HEK293T (cell line): Measurements from ENCODE around the gene PLAA.
A peak's percentile ranks its signal among the peaks of the same experiment; 100 is the strongest.

Experiments
- CTCF ChIA-PET: fragments of 350-600 bp; formaldehyde crosslinking; extraction: SDS; loops from one replicate; lab custom pipeline; 2021; ENCODE audit warnings: antibody characterized with exemption, inconsistent platforms; lab: Yijun Ruan, JAX
- POLR2A ChIA-PET: fragments of 350-600 bp; formaldehyde crosslinking; extraction: SDS; loops from one replicate; lab custom pipeline; 2020; ENCODE audit warnings: antibody characterized with exemption, inconsistent platforms; lab: Yijun Ruan, JAX
- DNase-seq: peaks from one replicate; pipeline ENCODE4 v3.0.0; 2012; ENCODE audit warnings: mixed read lengths; ENCODE audit errors: extremely low spot score
- ARNT ChIP-seq: fragments of 450-650 bp; IDR thresholded peaks from 2 replicates; pipeline ENCODE4 v1.6.1; 2017; ENCODE audit warnings: mild to moderate bottlenecking
- BHLHE40 ChIP-seq: fragments of 450-650 bp; IDR thresholded peaks from 2 replicates; pipeline ENCODE4 v1.6.1; 2016; ENCODE audit warnings: mild to moderate bottlenecking, moderate library complexity, borderline replicate concordance
- CTBP1 ChIP-seq: fragments of 450-650 bp; IDR thresholded peaks from 2 replicates; pipeline ENCODE4 v1.6.1; 2016; ENCODE audit warnings: borderline replicate concordance
- ELF4 ChIP-seq: fragments of 450-650 bp; IDR thresholded peaks from 2 replicates; pipeline ENCODE4 v1.6.1; 2017; ENCODE audit warnings: antibody characterized with exemption
- FOXA1 ChIP-seq: fragments of 450-650 bp; IDR thresholded peaks from 2 replicates; pipeline ENCODE4 v1.6.1; 2016; ENCODE audit warnings: mild to moderate bottlenecking
- FOXK2 ChIP-seq: fragments of 450-650 bp; IDR thresholded peaks from 2 replicates; pipeline ENCODE4 v1.6.1; 2016; ENCODE audit warnings: mild to moderate bottlenecking
- FOXM1 ChIP-seq: fragments of 450-650 bp; IDR thresholded peaks from 2 replicates; pipeline ENCODE4 v1.6.1; 2017; ENCODE audit warnings: mild to moderate bottlenecking, borderline replicate concordance
- HDGF ChIP-seq: fragments of 450-650 bp; IDR thresholded peaks from 2 replicates; pipeline ENCODE4 v1.6.1; 2017; ENCODE audit warnings: antibody characterized with exemption, borderline replicate concordance
- L3MBTL2 ChIP-seq: fragments of 450-650 bp; conservative IDR thresholded peaks from 2 replicates; pipeline ENCODE4 v1.6.1; 2016; ENCODE audit warnings: mild to moderate bottlenecking
- LEF1 ChIP-seq: fragments of 450-650 bp; IDR thresholded peaks from 2 replicates; pipeline ENCODE4 v1.6.1; 2017; ENCODE audit warnings: mild to moderate bottlenecking, borderline replicate concordance
- NFRKB ChIP-seq: fragments of 450-650 bp; IDR thresholded peaks from 2 replicates; pipeline ENCODE4 v1.6.1; 2016; ENCODE audit warnings: mild to moderate bottlenecking, moderate library complexity
- SP1 ChIP-seq: fragments of 450-650 bp; IDR thresholded peaks from 2 replicates; pipeline ENCODE4 v1.6.1; 2017
- SUZ12 ChIP-seq: fragments of 450-650 bp; IDR thresholded peaks from 2 replicates; pipeline ENCODE4 v1.6.1; 2016; ENCODE audit warnings: mild to moderate bottlenecking
- TARDBP ChIP-seq: fragments of 450-650 bp; IDR thresholded peaks from 2 replicates; pipeline ENCODE4 v1.6.1; 2016
- ZNF384 ChIP-seq: fragments of 450-650 bp; IDR thresholded peaks from 2 replicates; pipeline ENCODE4 v1.6.1; 2016
- TF ChIP-seq, protein P1 (sequence below): fragments of 450-650 bp; IDR thresholded peaks from 2 replicates; pipeline ENCODE4 v1.6.1; 2016

The PLAA gene

DNA sequence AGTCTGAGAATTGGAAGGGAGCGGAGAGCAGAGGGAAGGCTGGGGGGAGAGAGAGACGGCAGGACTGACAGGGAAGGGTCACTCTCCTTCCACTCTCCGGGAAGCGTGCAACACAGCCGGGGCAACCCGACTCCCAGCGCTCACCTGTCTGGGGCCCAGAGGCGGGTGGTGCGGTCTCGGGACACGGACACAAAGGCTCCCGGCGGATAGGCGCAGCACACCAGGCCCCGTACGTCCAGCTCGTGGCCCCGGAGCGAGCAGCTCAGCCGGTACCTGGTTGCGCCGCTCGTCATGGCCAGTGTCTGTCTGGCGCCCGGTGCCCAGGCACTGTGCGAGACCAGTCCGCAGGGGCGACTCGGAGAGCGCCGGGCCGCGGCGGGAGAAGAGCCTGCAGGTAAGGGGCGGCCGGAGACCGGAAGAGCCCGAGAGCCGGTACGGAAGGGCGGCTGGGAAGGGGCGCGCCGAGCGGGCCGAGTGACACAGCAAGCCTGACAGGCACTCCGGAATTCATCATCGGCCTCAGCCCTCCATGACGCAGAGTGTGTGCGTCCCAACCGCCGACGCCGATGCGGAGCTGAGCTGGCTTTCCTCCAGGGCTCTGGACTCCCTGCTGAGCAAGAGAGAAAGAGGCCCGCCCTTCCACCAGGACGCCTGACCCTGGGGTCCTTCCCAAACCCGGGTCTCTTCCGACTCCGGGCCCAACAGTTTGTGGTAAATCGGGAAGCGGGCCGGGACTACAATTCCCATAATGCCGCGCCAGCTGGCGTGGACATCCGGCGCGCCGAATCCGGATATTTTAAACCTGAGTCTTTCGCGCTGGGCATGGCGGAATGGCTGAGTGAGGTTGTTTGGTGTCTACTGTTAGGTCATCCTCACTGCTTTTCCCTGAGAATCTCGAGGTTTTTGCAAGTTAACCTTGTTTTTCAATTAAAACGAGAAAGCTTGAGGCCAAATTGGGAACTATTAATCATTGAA, at the start of gene PLAA:
Gene PLAA, minus strand, starts transcription at position 490 of the 975 bp plus-strand sequence. Its CDS starts 197 bp downstream, at position 293.
- CTCF ChIA-PET = no interaction called here
- DNase-seq = peak; percentile 81
- POLR2A ChIA-PET = interaction anchor here (1.0 to 2.7 kb wide), 4 partner anchors 9 to 54 kb away, joined by 3 to 20 read pairs (median 10); partner anchors contain the start of genes CAAP1 and IFT74
- TF ChIP-seq FOXK2 (no peak), SUZ12 (no peak), ELF4 (peak; percentile 8)
- TF ChIP-seq, protein P1, sequence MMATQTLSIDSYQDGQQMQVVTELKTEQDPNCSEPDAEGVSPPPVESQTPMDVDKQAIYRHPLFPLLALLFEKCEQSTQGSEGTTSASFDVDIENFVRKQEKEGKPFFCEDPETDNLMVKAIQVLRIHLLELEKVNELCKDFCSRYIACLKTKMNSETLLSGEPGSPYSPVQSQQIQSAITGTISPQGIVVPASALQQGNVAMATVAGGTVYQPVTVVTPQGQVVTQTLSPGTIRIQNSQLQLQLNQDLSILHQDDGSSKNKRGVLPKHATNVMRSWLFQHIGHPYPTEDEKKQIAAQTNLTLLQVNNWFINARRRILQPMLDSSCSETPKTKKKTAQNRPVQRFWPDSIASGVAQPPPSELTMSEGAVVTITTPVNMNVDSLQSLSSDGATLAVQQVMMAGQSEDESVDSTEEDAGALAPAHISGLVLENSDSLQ = peak; percentile 93

DNA sequence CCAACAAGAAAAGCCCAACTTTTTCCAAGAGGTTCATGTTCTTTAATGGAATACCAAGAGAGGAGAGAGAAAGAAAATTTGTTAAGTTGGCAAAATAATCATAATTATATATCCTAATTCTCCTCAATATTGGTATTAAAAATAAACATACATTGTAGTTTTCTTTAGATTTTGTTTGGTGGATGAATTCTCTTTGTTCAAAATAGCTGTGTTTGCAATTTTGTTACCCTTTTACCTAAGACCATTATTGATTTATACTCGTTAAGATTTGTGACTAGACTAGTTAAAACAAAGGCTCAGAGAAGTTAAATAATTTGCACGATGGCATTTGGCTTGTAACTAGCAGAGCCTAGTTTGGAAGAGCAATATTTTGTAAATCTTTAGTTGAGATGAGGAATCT, 48.8 kb upstream of the PLAA start:
- DNase-seq = no peak
- TF ChIP-seq SUZ12 = no peak
- TF ChIP-seq NFRKB = no peak
- no peak for TF ChIP-seq BHLHE40
- TF ChIP-seq ELF4 = no peak
- no peak for TF ChIP-seq SP1
- ChIA-PET POLR2A (no interaction called here), CTCF (interaction anchor here (0.6 kb wide), 1 partner anchor 14 kb away, joined by 3 read pairs; no protein-coding TSS in a partner anchor)

DNA sequence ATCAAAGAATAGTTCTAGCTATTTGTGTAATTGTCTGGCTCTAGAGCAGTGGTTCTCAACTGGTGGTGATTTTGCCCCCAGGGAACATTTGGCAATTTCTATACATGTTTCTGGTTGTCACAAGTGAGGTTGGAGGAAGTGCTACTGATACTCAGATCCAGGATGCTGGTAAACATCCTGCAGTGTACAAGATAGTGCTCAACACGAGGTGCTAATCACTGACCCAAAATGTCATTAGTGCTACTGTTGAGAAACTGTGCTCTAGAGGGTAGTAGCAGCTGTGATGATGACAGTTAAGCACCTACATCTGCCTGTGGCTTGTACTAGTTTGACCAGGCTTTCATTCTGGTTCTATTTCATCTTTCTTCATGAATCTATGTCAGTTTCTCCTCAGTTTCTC, 36.3 kb upstream of the PLAA start:
- CTCF ChIA-PET = no interaction called here

DNA sequence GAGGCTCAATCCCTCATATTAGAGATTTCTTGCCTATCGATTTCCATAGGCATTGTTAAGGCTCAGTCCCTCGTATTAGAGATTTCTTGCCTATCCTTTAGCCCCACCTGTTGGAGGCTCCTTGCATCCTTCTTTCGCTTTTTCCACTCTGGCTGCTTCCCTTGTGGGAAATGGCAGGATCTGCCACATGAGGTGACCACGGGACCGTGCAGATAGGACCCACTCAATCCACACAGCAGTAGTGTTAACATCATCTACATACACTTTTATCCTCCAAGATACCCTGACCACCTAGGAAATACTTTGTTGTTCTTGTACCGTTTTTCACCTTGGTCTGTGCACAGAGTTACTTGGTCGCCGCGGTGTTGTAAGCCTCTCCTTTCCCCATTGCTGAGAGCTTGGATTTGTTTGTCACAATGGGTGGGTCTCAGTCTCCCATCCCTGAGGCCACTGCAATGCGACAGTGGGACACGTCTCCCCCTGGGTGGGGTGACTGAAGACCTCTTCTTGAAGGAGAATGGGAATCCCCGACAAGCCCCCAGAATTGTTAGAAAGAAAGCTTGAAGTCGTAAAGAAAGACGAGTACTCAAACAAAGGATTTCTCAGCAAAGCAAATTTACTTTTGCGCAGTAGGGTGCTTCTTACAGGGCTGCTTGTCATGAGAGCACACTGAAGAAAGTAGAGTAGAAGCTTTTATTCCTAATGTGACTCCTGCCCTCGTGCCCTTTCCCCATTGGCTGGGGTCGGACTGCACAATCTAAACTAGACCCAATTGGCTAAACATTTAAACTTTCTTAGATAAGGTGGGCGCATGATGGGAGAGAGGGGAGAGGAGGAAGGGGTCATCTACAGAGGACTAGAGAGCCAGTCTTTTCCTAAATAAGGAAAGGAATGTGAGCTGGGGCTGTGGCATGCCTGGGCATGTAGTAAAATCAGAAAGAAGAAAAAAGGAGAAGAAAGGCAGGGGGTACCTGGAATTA, 29.0 kb upstream of the PLAA start:
- CTCF ChIA-PET = interaction anchor here (1.4 kb wide), 1 partner anchor 14 kb away, joined by 3 read pairs; no protein-coding TSS in a partner anchor
- POLR2A ChIA-PET = interaction anchor here (1.0 to 1.1 kb wide), 2 partner anchors 29 to 84 kb away, joined by 3 read pairs; partner anchors contain the start of genes CAAP1 and PLAA
- no peak for TF ChIP-seq CTBP1
- TF ChIP-seq HDGF = no peak
- no peak for TF ChIP-seq SUZ12
- TF ChIP-seq L3MBTL2 = no peak
- TF ChIP-seq FOXM1 = no peak
- TF ChIP-seq ZNF384 = no peak
- no peak for TF ChIP-seq FOXA1
- peak; percentile 61 for DNase-seq

More for the DNA sequence above, 36.3 kb upstream of the PLAA start:
- POLR2A ChIA-PET = no interaction called here
- DNase-seq = no peak
- TF ChIP-seq FOXK2 = no peak
- TF ChIP-seq BHLHE40 = no peak
- no peak for TF ChIP-seq ARNT
- no peak for TF ChIP-seq FOXM1
- no peak for TF ChIP-seq NFRKB
- TF ChIP-seq ZNF384 = no peak
- TF ChIP-seq, protein P1 = no peak
- no peak for TF ChIP-seq SP1
- TF ChIP-seq L3MBTL2 = no peak
- TF ChIP-seq SUZ12 = no peak
- no peak for TF ChIP-seq TARDBP
- TF ChIP-seq CTBP1 = no peak
- no peak for TF ChIP-seq FOXA1
- TF ChIP-seq LEF1 = no peak
- TF ChIP-seq ELF4 = no peak
- TF ChIP-seq HDGF = no peak

DNA sequence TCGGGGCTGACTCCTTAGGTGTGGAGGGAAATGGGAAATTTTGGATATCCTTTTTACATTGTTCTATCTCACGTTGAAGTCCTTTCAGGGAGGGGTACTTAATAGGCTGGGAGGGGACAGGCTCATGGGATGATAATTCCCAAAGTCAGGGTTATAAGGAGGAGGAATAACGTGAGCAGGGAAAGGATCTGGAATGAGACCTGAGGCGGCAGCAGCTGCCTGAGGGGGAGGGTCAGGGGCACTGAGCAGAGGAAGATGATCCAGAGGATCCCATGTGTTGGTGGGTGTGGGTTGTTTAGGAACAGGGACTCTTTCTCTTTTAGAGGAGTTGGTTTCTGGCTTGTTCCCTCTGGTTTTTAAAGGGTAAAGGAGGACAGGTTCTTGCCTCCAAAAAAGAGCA, 27.9 kb upstream of the PLAA start:
- POLR2A ChIA-PET = interaction anchor here (1.0 to 1.1 kb wide), 2 partner anchors 28 to 83 kb away, joined by 3 read pairs; partner anchors contain the start of genes CAAP1 and PLAA

DNA sequence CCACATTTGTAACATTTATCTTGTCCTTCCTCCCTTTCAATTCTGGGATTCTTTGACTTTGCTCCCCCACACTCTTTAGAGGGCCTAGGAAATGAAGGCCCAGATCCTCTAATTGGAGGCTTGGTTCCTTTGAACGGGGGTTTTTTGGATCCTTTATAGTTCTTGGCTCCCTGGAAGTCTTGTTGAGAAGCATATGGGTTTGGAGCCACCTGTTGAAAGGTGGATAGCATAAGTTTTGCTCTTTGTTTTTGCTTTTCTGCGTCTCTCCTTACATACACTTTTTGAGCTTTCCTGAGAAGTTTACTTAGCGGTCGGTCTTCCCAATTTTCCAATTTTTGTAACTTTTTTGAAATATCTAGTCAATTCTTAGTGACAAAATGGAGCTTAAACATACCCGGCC, 26.9 kb upstream of the PLAA start:
- ChIA-PET CTCF (interaction anchor here (0.7 to 1.3 kb wide), 2 partner anchors 13 to 75 kb away, joined by 3 read pairs; no protein-coding TSS in a partner anchor), POLR2A (no interaction called here)
- TF ChIP-seq BHLHE40 = no peak
- no peak for TF ChIP-seq L3MBTL2
- no peak for TF ChIP-seq SUZ12
- TF ChIP-seq TARDBP = no peak
- TF ChIP-seq ZNF384 = no peak
- no peak for TF ChIP-seq ELF4
- TF ChIP-seq FOXM1 = no peak
- no peak for TF ChIP-seq CTBP1
- no peak for TF ChIP-seq NFRKB
- no peak for TF ChIP-seq HDGF
- TF ChIP-seq ARNT = no peak
- TF ChIP-seq LEF1 = no peak
- TF ChIP-seq SP1 = no peak
- TF ChIP-seq FOXA1 = no peak
- TF ChIP-seq, protein P1 = no peak
- no peak for TF ChIP-seq FOXK2
- DNase-seq = no peak

More for the DNA sequence above, 27.9 kb upstream of the PLAA start:
- no peak for DNase-seq
- CTCF ChIA-PET = no interaction called here
- no peak for TF ChIP-seq HDGF
- TF ChIP-seq ZNF384 = no peak
